WI38 (cell line): ENCODE results near the gene TAF1D.

Experiments
- H3K4me3 ChIP-seq: 2 replicates; pipeline ENCODE4 v1.5.1; 2011; ENCODE audit warnings: low read depth, mild to moderate bottlenecking, control low read depth, low read length
- CTCF ChIP-seq: IDR thresholded peaks from 2 replicates; pipeline ENCODE4 v1.5.1; 2012; ENCODE audit warnings: low read depth, mild to moderate bottlenecking, control low read depth, low read length

Gene TAF1D

GRCh38 chr11:93773601-93774200, 32.4 kb upstream of the TAF1D start:
- no peak overlapping the region for H3K4me3 ChIP-seq
- no peak for TF ChIP-seq CTCF

GRCh38 chr11:93773045-93773477, 31.8 kb upstream of the TAF1D start:
- no peak for TF ChIP-seq CTCF
- no peak overlapping the region for H3K4me3 ChIP-seq

GRCh38 chr11:93772123-93772522, 30.8 kb upstream of the TAF1D start:
- TF ChIP-seq CTCF: no peak
- no peak overlapping the region for H3K4me3 ChIP-seq

GRCh38 chr11:93770160-93770559, 28.9 kb upstream of the TAF1D start:
- H3K4me3 ChIP-seq: no peak overlapping the region
- TF ChIP-seq CTCF: no peak

GRCh38 chr11:93767018-93767417, 25.7 kb upstream of the TAF1D start:
- no peak for TF ChIP-seq CTCF
- H3K4me3 ChIP-seq: no peak overlapping the region

GRCh38 chr11:93766504-93766903, 25.2 kb upstream of the TAF1D start:
- no peak for TF ChIP-seq CTCF
- H3K4me3 ChIP-seq: no peak overlapping the region

GRCh38 chr11:93765551-93765950, 24.3 kb upstream of the TAF1D start:
- no peak for TF ChIP-seq CTCF
- no peak overlapping the region for H3K4me3 ChIP-seq
